HL-60 (cell line): ENCODE data around the gene IFT81.

Experiments
- DNase-seq, 2 experiments: peaks; one replicate each; pipeline ENCODE4 v3.0.0-alpha.2; 2010 to 2020; ENCODE audit warnings: low read depth in 1 of 2, low spot score in 1 of 2
- H3K27ac ChIP-seq: fragments of 250-450 bp; sonication (Bioruptor Pico); replicated peaks from 2 replicates; pipeline ENCODE4 v1.5.1; 2020; ENCODE audit warnings: mild to moderate bottlenecking, moderate library complexity
- H3K27me3 ChIP-seq: fragments of 250-450 bp; sonication (Bioruptor Pico); 2 replicates; pipeline ENCODE4 v1.5.1; 2021; ENCODE audit warnings: mild to moderate bottlenecking, moderate library complexity; ENCODE audit not compliant: insufficient read depth, poor library complexity, severe bottlenecking
- H3K4me3 ChIP-seq: replicated peaks from 2 replicates; pipeline ENCODE4 v1.5.1; 2011; ENCODE audit warnings: mild to moderate bottlenecking, control low read depth, low read length; ENCODE audit not compliant: insufficient read depth
- GABPA ChIP-seq: IDR thresholded peaks from 2 replicates; pipeline ENCODE4 v1.6.1; 2012; ENCODE audit warnings: low read depth
- POLR2AphosphoS5 ChIP-seq: IDR thresholded peaks from 2 replicates; pipeline ENCODE4 v1.6.1; 2012; ENCODE audit warnings: low read depth
- SPI1 ChIP-seq: IDR thresholded peaks from 2 replicates; pipeline ENCODE4 v1.6.1; 2012; ENCODE audit warnings: low read depth, mild to moderate bottlenecking, borderline replicate concordance
- TF ChIP-seq, protein P1 (sequence below): IDR thresholded peaks from one replicate; pipeline ENCODE4 v1.5.1; 2011; ENCODE audit warnings: low read length, control low read depth, inconsistent platforms; ENCODE audit not compliant: insufficient read depth
- TF ChIP-seq, protein P2 (sequence below): IDR thresholded peaks from 2 replicates; pipeline ENCODE4 v1.6.1; 2012; ENCODE audit warnings: low read depth; ENCODE audit not compliant: insufficient replicate concordance

The IFT81 gene

DNA sequence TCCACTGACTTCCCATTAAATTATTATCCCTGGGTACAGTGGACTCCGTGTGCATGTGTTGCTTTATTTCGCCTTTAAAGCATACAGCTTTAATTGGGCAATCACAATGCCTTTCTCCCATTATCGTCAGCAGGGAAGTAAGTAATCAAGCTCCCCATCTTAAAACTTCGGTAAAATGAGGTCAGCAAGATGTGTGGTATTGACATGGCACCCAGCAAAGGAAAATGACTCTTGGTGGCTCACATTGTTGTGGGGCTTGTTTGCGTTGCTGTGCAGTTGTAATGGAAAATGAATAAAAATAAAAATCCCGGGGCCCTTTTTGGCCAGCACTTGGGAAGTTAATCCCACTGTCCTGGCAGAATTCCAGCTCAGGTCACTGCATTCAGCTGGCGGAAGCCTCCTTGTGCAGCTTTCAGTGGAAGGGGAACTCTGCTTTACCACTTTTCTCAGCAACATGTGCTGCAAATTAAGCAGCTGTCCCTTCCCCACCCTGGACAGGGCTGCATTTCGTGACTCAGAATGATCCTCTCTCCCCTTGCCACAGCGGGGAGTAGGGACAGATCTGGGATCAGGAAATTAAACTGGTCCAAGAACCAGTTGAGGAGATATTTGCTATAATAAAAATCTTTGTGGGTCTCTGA lies 142.9 kb downstream of the IFT81 start:
- peak in 1 of 2 experiments; percentile 12 for DNase-seq
- TF ChIP-seq POLR2AphosphoS5 (no peak), SPI1 (no peak), GABPA (no peak)
- TF ChIP-seq, protein P1, sequence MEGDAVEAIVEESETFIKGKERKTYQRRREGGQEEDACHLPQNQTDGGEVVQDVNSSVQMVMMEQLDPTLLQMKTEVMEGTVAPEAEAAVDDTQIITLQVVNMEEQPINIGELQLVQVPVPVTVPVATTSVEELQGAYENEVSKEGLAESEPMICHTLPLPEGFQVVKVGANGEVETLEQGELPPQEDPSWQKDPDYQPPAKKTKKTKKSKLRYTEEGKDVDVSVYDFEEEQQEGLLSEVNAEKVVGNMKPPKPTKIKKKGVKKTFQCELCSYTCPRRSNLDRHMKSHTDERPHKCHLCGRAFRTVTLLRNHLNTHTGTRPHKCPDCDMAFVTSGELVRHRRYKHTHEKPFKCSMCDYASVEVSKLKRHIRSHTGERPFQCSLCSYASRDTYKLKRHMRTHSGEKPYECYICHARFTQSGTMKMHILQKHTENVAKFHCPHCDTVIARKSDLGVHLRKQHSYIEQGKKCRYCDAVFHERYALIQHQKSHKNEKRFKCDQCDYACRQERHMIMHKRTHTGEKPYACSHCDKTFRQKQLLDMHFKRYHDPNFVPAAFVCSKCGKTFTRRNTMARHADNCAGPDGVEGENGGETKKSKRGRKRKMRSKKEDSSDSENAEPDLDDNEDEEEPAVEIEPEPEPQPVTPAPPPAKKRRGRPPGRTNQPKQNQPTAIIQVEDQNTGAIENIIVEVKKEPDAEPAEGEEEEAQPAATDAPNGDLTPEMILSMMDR: no peak
- TF ChIP-seq, protein P2, sequence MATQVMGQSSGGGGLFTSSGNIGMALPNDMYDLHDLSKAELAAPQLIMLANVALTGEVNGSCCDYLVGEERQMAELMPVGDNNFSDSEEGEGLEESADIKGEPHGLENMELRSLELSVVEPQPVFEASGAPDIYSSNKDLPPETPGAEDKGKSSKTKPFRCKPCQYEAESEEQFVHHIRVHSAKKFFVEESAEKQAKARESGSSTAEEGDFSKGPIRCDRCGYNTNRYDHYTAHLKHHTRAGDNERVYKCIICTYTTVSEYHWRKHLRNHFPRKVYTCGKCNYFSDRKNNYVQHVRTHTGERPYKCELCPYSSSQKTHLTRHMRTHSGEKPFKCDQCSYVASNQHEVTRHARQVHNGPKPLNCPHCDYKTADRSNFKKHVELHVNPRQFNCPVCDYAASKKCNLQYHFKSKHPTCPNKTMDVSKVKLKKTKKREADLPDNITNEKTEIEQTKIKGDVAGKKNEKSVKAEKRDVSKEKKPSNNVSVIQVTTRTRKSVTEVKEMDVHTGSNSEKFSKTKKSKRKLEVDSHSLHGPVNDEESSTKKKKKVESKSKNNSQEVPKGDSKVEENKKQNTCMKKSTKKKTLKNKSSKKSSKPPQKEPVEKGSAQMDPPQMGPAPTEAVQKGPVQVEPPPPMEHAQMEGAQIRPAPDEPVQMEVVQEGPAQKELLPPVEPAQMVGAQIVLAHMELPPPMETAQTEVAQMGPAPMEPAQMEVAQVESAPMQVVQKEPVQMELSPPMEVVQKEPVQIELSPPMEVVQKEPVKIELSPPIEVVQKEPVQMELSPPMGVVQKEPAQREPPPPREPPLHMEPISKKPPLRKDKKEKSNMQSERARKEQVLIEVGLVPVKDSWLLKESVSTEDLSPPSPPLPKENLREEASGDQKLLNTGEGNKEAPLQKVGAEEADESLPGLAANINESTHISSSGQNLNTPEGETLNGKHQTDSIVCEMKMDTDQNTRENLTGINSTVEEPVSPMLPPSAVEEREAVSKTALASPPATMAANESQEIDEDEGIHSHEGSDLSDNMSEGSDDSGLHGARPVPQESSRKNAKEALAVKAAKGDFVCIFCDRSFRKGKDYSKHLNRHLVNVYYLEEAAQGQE: no peak
- no peak overlapping the region for H3K27ac ChIP-seq

More for the DNA sequence above, 142.9 kb downstream of the IFT81 start:
- no peaks in the 10 kb centered on the region for H3K27me3 ChIP-seq
- H3K4me3 ChIP-seq: no peak overlapping the region
